Heart left ventricle (tissue), 16 donors: ENCODE data around the gene MFSD1. TPM values are rescaled to one million over a fixed set of nuclear protein-coding genes. Genes with fewer than 3 reads are reported as not detected.

ENCODE experiments used
- ATAC-seq, 4 donors: fragments of 200-7000 bp; cut with Tn5 transposase; one replicate each; pipeline ENCODE4 v1.9.1; 2020 to 2022; ENCODE audit warnings: moderate library complexity in 4 of 4, mild to moderate bottlenecking in 3 of 4, moderate number of reproducible peaks in 1 of 4
- DNase-seq, 5 donors: peaks; one replicate each; pipeline ENCODE4 v3.0.0-alpha.2; 2020
- H3K27ac ChIP-seq, 12 donors: fragments of 200-600 bp; sonication (generic) in 4 of 12; one replicate each; pipeline versions ENCODE4 v1.5.0 to v1.8.0; 2016 to 2022; ENCODE audit warnings: mild to moderate bottlenecking in 2 of 12
- H3K27me3 ChIP-seq, 9 donors: fragments of 200-600 bp; sonication (generic) in 2 of 9; one replicate each; pipeline versions ENCODE4 v1.5.1 to v1.8.0; 2016 to 2022; ENCODE audit warnings: mild to moderate bottlenecking in 3 of 9
- H3K36me3 ChIP-seq, 9 donors: fragments of 200-600 bp; sonication (generic) in 2 of 9; one replicate each; pipeline versions ENCODE4 v1.5.0 to v1.8.0; 2018 to 2022; ENCODE audit warnings: mild to moderate bottlenecking in 2 of 9
- H3K4me1 ChIP-seq, 12 donors: fragments of 200-600 bp; sonication (generic) in 4 of 12; one replicate each; pipeline versions ENCODE4 v1.5.0 to v1.8.0; 2016 to 2022; ENCODE audit warnings: mild to moderate bottlenecking in 3 of 12
- H3K4me3 ChIP-seq, 12 donors: fragments of 200-600 bp; sonication (generic) in 4 of 12; one replicate each; pipeline versions ENCODE4 v1.5.0 to v1.8.0; 2017 to 2022; ENCODE audit warnings: mild to moderate bottlenecking in 9 of 12, moderate library complexity in 4 of 12
- H3K9me3 ChIP-seq, 12 donors: fragments of 200-600 bp; sonication (generic) in 4 of 12; one replicate each; pipeline versions ENCODE4 v1.5.0 to v1.8.0; 2016 to 2022; ENCODE audit warnings: mild to moderate bottlenecking in 1 of 12
- CTCF ChIP-seq, 12 donors: fragments of 200-600 bp; sonication (generic) in 4 of 12; IDR thresholded peaks; one replicate each; pipeline versions ENCODE4 v1.5.0 to v1.8.0; 2018 to 2022; ENCODE audit warnings: antibody characterized with exemption in 12 of 12, mild to moderate bottlenecking in 5 of 12
- POLR2A ChIP-seq, 2 donors: fragments of 450-650 bp; IDR thresholded peaks; one replicate each; pipeline ENCODE4 v1.6.1; 2017; ENCODE audit warnings: antibody characterized with exemption in 2 of 2, mild to moderate bottlenecking in 2 of 2, moderate library complexity in 2 of 2
- WGBS, 4 donors: extraction: QIAGEN DNeasy Blood & Tissue Kit in 2 of 4; methylation state at CpG; one replicate each; pipeline versions ENCODE4 v1.1.5 to v1.1.7; 2013 to 2018; 5-methylcytosine and 5-hydroxymethylcytosine counted together
- intact Hi-C, 10 donors: fragments of 100-400 bp; cut with DNase I; formaldehyde crosslinking; loops; one replicate each; pipeline versions ENCODE4 v1.11.1 to v1.14.2; 2022
- polyA plus RNA-seq, 2 donors: library from polyadenylated mRNA; stranded (reverse); fragments of 200-250 nt; gene quantifications; one replicate each; pipeline ENCODE4 v1.2.3, GENCODE V29; 2013
- total RNA-seq, 9 donors: library from RNA; depleted of rRNA in 2 of 9; stranded (reverse); fragments of >200 nt in 2 of 9; fragmentation: NEBNext Ultra II Directional in 3 of 9; extraction: Animal tissue kit (Norgen Biotek cat#: 25700) in 3 of 9; gene quantifications; one replicate each; pipeline versions ENCODE4 v1.1.0 to v1.2.4, GENCODE V29; 2016 to 2023
- donor health status: ischemic (EF 13 %, LVEDD 7.1; RV severe dilation, severe dysfunction).
- donor health status: healthy with polysubstance abuse.
- donor health status: DM: no; HTN: yes; CAD: no.
- donor health status: DM: no; HTN: no; CAD: no.
- donor health status: ischemic (EF 25% LVEDD 6.9; RV normal size, moderate dysfunction).
- donor health status: ischemic (EF 25% LVEDD 5.7; RV mildly dilated, moderate dysfunction).
- donor health status: healthy.
- donor health status: DM: yes; HTN: yes; CAD: no.
- donor health status: ischemic (EF 35%, LVEDD 5.7; RV mildly dilated, moderate dysfunction).
- donor health status: nonischemic (EF 11% LVEDD 7.7; RV severe dilation, severe dysfunction).
- donor health status: DM: yes; HTN: yes; CAD: no.
- donor health status: PGD.
- donor health status: ischemic (EF 29% LVEDD 5.4; RV normal size, mild dysfunction).
- donor health status: nonischemic (EF 23%, LVEDD 6.1; RV moderate dilation, normal function).

MFSD1 gene
- total and polyA plus RNA-seq, 11 donors = 9.6 to 71.4 (median 35.7) TPM

DNA sequence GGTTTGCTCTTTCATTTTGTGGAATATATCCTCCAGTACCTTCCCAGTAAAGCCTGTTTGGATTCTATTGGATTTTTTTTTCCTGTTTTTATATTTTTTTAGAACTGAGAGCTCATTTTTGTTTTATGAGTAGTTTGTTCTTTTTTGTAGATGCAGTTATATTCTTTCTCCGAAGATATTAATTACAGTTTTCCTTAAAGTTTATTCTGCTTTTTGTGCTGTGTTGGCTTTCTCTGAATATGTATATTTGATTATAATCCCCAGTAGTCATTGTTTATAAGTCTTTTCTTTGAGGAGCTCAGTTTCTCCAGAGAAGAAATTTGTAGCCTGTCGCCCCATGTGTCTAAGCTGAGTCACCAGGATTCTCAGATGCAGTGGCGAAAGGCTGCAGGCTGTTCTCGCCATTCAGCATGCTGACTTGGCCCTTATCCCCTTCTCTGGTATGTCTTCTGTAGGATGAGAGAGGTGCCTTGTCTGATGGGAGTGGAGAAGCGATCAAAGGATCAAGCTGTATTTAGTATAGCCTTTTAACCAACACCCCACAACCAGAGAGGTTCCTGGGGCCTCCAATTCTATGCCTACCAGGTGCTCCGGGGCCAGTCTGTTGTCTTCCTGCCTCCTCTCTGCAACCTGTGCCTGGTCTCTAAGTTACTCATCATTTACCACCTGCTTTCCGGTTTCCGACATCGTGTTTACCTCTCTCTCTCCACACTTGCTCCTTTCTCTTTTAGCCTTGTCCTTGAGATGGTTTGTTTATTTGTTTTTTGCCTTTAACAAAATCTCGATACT is 31.7 kb upstream of the MFSD1 start:
- ATAC-seq (no peak), DNase-seq (no peak)
- Histone ChIP-seq H3K36me3 (no peaks in the 10 kb centered on the region), H3K27ac (peak overlapping the region in 10 of 12 donors; percentile 4 to 81 (median 64)), H3K27me3 (no peaks in the 10 kb centered on the region), H3K4me1 (peaks cover 0 to 52% (median 32%) of the 10 kb centered on the region in 12 donors), H3K9me3 (no peaks in the 10 kb centered on the region), H3K4me3 (no peak overlapping the region)
- intact Hi-C loops = loop anchor here in 5 of 10 donors (5.0 kb wide), 2 partner anchors 38 to 43 kb away; partner anchors contain the start of gene RARRES1 (in 2 of the 5)
- TF ChIP-seq CTCF (IDR thresholded peaks at IDR 0.05) = no peak
- TF ChIP-seq POLR2A (IDR thresholded peaks at IDR 0.05) = no peak
- 90 to 94% (median 92%) methylated on average over 10 of the region's 10 CpGs for WGBS, 4 donors

GRCh38 chr3:158770741-158771350 is 31.0 kb upstream of the MFSD1 start:
- DNase-seq (no peak), ATAC-seq (no peak)
- Histone ChIP-seq H3K27me3 (no peaks in the 10 kb centered on the region), H3K36me3 (no peaks in the 10 kb centered on the region), H3K9me3 (no peaks in the 10 kb centered on the region), H3K4me1 (peaks cover 0 to 54% (median 30%) of the 10 kb centered on the region in 12 donors), H3K27ac (peak overlapping the region in 3 of 12 donors; percentile 69 to 77 (median 73)), H3K4me3 (no peak overlapping the region)
- 84 to 93% (median 89%) methylated on average over 4 of the region's 4 CpGs for WGBS, 4 donors
- TF ChIP-seq CTCF (IDR thresholded peaks at IDR 0.05) (no peak), POLR2A (IDR thresholded peaks at IDR 0.05) (no peak)
- intact Hi-C loops = loop anchor here in 3 of 10 donors (5.0 kb wide), 2 partner anchors 39 to 44 kb away; partner anchors contain the start of gene RARRES1 (in 1 of the 3)

DNA sequence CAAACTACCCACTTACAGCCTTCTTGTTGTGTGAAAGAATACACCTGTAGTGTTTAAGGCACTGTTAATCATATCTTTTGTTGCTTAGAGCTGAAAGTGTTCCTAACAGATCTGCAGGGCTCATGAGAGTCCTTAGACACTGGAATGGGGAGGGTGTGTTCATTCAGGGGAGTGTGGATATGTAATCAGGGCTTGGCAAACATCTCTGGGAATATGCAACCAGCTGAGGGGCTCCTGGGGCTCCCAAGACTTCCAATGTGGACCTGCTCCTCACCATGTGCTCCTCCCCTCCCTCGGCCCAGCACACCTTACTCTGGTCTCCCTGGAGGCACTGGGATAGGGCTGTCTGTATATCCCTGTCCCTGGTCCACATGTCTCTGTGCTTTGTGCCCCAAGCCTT is 30.3 kb upstream of the MFSD1 start:
- Histone ChIP-seq H3K4me1 (peaks cover 0 to 56% (median 29%) of the 10 kb centered on the region in 12 donors), H3K27me3 (no peaks in the 10 kb centered on the region), H3K4me3 (no peak overlapping the region), H3K9me3 (no peaks in the 10 kb centered on the region), H3K27ac (peak overlapping the region in 1 of 12 donors; percentile 21), H3K36me3 (no peaks in the 10 kb centered on the region)
- TF ChIP-seq CTCF (IDR thresholded peaks at IDR 0.05) = no peak
- TF ChIP-seq POLR2A (IDR thresholded peaks at IDR 0.05) = no peak
- 82 to 97% (median 91%) methylated on average over 1 of the region's 1 CpG for WGBS, 4 donors
- ATAC-seq = no peak
- DNase-seq = no peak
- intact Hi-C loops = loop anchor here in 3 of 10 donors (5.0 kb wide), 2 partner anchors 39 to 44 kb away; partner anchors contain the start of gene RARRES1 (in 1 of the 3)

GRCh38 chr3:158771982-158772381 is 29.9 kb upstream of the MFSD1 start:
- DNase-seq = no peak

More at GRCh38 chr3:158771982-158772381, 29.9 kb upstream of the MFSD1 start:
- WGBS, 4 donors = 82 to 87% (median 86%) methylated on average over 3 of the region's 3 CpGs
- H3K27me3 ChIP-seq = no peaks in the 10 kb centered on the region
- H3K36me3 ChIP-seq = no peaks in the 10 kb centered on the region
- no peaks in the 10 kb centered on the region for H3K9me3 ChIP-seq
- no peak for ATAC-seq
- TF ChIP-seq POLR2A (IDR thresholded peaks at IDR 0.05) = no peak
- no peak for TF ChIP-seq CTCF (IDR thresholded peaks at IDR 0.05)
- intact Hi-C loops = loop anchor here in 3 of 10 donors (5.0 kb wide), 2 partner anchors 40 to 45 kb away; partner anchors contain the start of gene RARRES1 (in 1 of the 3)
- H3K4me1 ChIP-seq = peaks cover 0 to 58% (median 29%) of the 10 kb centered on the region in 12 donors
- peak overlapping the region in 1 of 12 donors; percentile 21 for H3K27ac ChIP-seq
- H3K4me3 ChIP-seq = no peak overlapping the region
